ENCODE results near the gene GABPB2.

- TF ChIP-seq, protein P1, sequence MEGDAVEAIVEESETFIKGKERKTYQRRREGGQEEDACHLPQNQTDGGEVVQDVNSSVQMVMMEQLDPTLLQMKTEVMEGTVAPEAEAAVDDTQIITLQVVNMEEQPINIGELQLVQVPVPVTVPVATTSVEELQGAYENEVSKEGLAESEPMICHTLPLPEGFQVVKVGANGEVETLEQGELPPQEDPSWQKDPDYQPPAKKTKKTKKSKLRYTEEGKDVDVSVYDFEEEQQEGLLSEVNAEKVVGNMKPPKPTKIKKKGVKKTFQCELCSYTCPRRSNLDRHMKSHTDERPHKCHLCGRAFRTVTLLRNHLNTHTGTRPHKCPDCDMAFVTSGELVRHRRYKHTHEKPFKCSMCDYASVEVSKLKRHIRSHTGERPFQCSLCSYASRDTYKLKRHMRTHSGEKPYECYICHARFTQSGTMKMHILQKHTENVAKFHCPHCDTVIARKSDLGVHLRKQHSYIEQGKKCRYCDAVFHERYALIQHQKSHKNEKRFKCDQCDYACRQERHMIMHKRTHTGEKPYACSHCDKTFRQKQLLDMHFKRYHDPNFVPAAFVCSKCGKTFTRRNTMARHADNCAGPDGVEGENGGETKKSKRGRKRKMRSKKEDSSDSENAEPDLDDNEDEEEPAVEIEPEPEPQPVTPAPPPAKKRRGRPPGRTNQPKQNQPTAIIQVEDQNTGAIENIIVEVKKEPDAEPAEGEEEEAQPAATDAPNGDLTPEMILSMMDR (conservative IDR thresholded peaks at IDR 0.05; ENCODE audit: low read depth in 2 of 2): no peak
- TF ChIP-seq EZH2phosphoT487 (IDR thresholded peaks at IDR 0.05; ENCODE audit: unreplicated experiment): no peak
Observed at GRCh38 chr1:151142411-151143056, 72.0 kb downstream of the GABPB2 start.

All from GM23338 (cell line).